PC-3 (cell line): Measurements from ENCODE around the gene SST.

ENCODE experiments used
- CTCF ChIP-seq: fragments of 300-600 bp; sonication (generic); conservative IDR thresholded peaks from 2 replicates; pipeline ENCODE4 v1.5.1; 2017; ENCODE audit warnings: antibody characterized with exemption, low read depth, mild to moderate bottlenecking, low read length
- EZH2 ChIP-seq: fragments of 300-600 bp; sonication (generic); IDR thresholded peaks from one replicate; pipeline ENCODE4 v1.6.1; 2017; ENCODE audit warnings: antibody characterized with exemption, mild to moderate bottlenecking, low read length; ENCODE audit not compliant: unreplicated experiment
- EZH2phosphoT487 ChIP-seq: fragments of 300-600 bp; sonication (generic); IDR thresholded peaks from 2 replicates; pipeline ENCODE4 v1.6.1; 2018; ENCODE audit warnings: mild to moderate bottlenecking, antibody characterized with exemption, low read length, borderline replicate concordance

GRCh38 chr3:187705164-187705563 is 35.0 kb upstream of the SST start:
- TF ChIP-seq CTCF (no peak), EZH2 (no peak), EZH2phosphoT487 (no peak)
